Liver (tissue), 9 donors: ENCODE results near the gene JAGN1. TPM values are rescaled to one million over a fixed set of nuclear protein-coding genes. Genes with fewer than 3 reads are reported as not detected.

ENCODE experiments used
- DNase-seq: peaks from one replicate; pipeline ENCODE4 v3.0.0-alpha.2; 2017; ENCODE audit warnings: low spot score
- H3K27ac ChIP-seq, 2 donors: one replicate each; pipeline ENCODE4 v1.7.0; 2013; ENCODE audit warnings: inconsistent platforms in 2 of 2, low read length in 2 of 2, control low read depth in 1 of 2, low read depth in 1 of 2, mild to moderate bottlenecking in 1 of 2
- H3K27me3 ChIP-seq, 4 donors: one replicate each; pipeline versions ENCODE4 v1.6.1 to v1.7.0; 2013; ENCODE audit warnings: low read length in 3 of 4, inconsistent platforms in 1 of 4, mild to moderate bottlenecking in 1 of 4, moderate library complexity in 1 of 4; ENCODE audit not compliant: control insufficient read depth in 4 of 4, insufficient read depth in 4 of 4
- H3K36me3 ChIP-seq, 4 donors: one replicate each; pipeline versions ENCODE4 v1.6.1 to v1.7.0; 2013; ENCODE audit warnings: low read length in 3 of 4, mild to moderate bottlenecking in 3 of 4, low read depth in 1 of 4, moderate library complexity in 1 of 4; ENCODE audit not compliant: control insufficient read depth in 4 of 4, insufficient read depth in 3 of 4
- H3K4me1 ChIP-seq, 4 donors: one replicate each; pipeline versions ENCODE4 v1.6.1 to v1.7.0; 2013; ENCODE audit warnings: low read length in 3 of 4, mild to moderate bottlenecking in 3 of 4, moderate library complexity in 1 of 4; ENCODE audit not compliant: control insufficient read depth in 4 of 4, insufficient read depth in 4 of 4
- H3K4me3 ChIP-seq, 3 donors: one replicate each; pipeline versions ENCODE4 v1.6.1 to v1.7.0; 2013; ENCODE audit warnings: low read length in 3 of 3, control low read depth in 1 of 3, low read depth in 1 of 3, mild to moderate bottlenecking in 1 of 3
- H3K9ac ChIP-seq, 2 donors: one replicate each; pipeline ENCODE4 v1.7.0; 2013; ENCODE audit warnings: low read length in 2 of 2, mild to moderate bottlenecking in 2 of 2, moderate library complexity in 2 of 2, control low read depth in 1 of 2, low read depth in 1 of 2
- H3K9me3 ChIP-seq, 4 donors: one replicate each; pipeline versions ENCODE4 v1.6.1 to v1.7.0; 2013; ENCODE audit warnings: low read length in 3 of 4; ENCODE audit not compliant: control insufficient read depth in 4 of 4
- ATF3 ChIP-seq: IDR thresholded peaks from 2 replicates; pipeline ENCODE4 v1.6.1; 2016; ENCODE audit warnings: antibody characterized with exemption
- CTCF ChIP-seq: fragments of 150-350 bp; IDR thresholded peaks from 2 replicates; pipeline ENCODE4 v1.5.1; 2017; ENCODE audit warnings: improper control_type of control experiment, low read depth, low read length; ENCODE audit not compliant: missing input control
- EGR1 ChIP-seq, 2 donors: IDR thresholded peaks; 2 replicates each; pipeline ENCODE4 v1.6.1; 2016 to 2018; ENCODE audit warnings: antibody characterized with exemption in 2 of 2, low read depth in 2 of 2
- FOXA2 ChIP-seq: IDR thresholded peaks from 2 replicates; pipeline ENCODE4 v1.6.1; 2016; ENCODE audit warnings: antibody characterized with exemption
- GABPA ChIP-seq, 2 donors: IDR thresholded peaks in 1 of 2; conservative IDR thresholded peaks in 1 of 2; 2 replicates each; pipeline ENCODE4 v1.6.1; 2016; ENCODE audit warnings: antibody characterized with exemption in 2 of 2, mild to moderate bottlenecking in 1 of 2, moderate library complexity in 1 of 2
- HNF4A ChIP-seq, 2 donors: conservative IDR thresholded peaks; 2 replicates each; pipeline ENCODE4 v1.6.1; 2016; ENCODE audit warnings: antibody characterized with exemption in 2 of 2, mild to moderate bottlenecking in 2 of 2
- HNF4G ChIP-seq: IDR thresholded peaks from 2 replicates; pipeline ENCODE4 v1.6.1; 2016; ENCODE audit warnings: antibody characterized with exemption
- JUND ChIP-seq, 2 donors: IDR thresholded peaks; 2 replicates each; pipeline ENCODE4 v1.6.1; 2016; ENCODE audit warnings: antibody characterized with exemption in 2 of 2
- NR2F2 ChIP-seq: IDR thresholded peaks from 2 replicates; pipeline ENCODE4 v1.6.1; 2016; ENCODE audit warnings: antibody characterized with exemption
- RAD21 ChIP-seq, 2 donors: IDR thresholded peaks; 2 replicates each; pipeline ENCODE4 v1.6.1; 2016; ENCODE audit warnings: antibody characterized with exemption in 2 of 2, mild to moderate bottlenecking in 2 of 2
- REST ChIP-seq: IDR thresholded peaks from 2 replicates; pipeline ENCODE4 v1.6.1; 2016; ENCODE audit warnings: antibody characterized with exemption, mild to moderate bottlenecking
- TAF1 ChIP-seq: conservative IDR thresholded peaks from 2 replicates; pipeline ENCODE4 v1.6.1; 2016; ENCODE audit warnings: antibody characterized with exemption, mild to moderate bottlenecking
- WGBS: extraction: QIAGEN DNeasy Blood & Tissue Kit; methylation state at CpG from one replicate; pipeline ENCODE4 v1.1.7; 2013; 5-methylcytosine and 5-hydroxymethylcytosine counted together
- polyA plus RNA-seq, 2 donors: library from polyadenylated mRNA; stranded (reverse) in 1 of 2; unstranded in 1 of 2; fragments of 200-250 nt in 1 of 2; fragments of >200 nt in 1 of 2; fragmentation: Nextera tagmentation in 1 of 2; extraction: Ambion mirVana in 1 of 2; gene quantifications; one replicate each; pipeline versions ENCODE4 v1.2.1 to v1.2.3, GENCODE V29; 2013 to 2015
- total RNA-seq, 2 donors: library from RNA; depleted of rRNA; stranded (reverse); fragments of >200 nt; gene quantifications; one replicate each; pipeline ENCODE4 v1.2.3, GENCODE V29; 2014
- TF ChIP-seq, protein P1 (sequence below): IDR thresholded peaks from 2 replicates; pipeline ENCODE4 v1.6.1; 2016; ENCODE audit warnings: antibody characterized with exemption
- TF ChIP-seq, protein P2 (sequence below): IDR thresholded peaks from 2 replicates; pipeline ENCODE4 v1.6.1; 2016; ENCODE audit warnings: antibody characterized with exemption
- donor health status: healthy.
- donor health status: healthy.
- donor health status: healthy.
- donor health status: healthy.
- donor health status: healthy.

The JAGN1 gene
- total and polyA plus RNA-seq, 4 donors: 18.0 to 46.8 (median 30.6) TPM

DNA sequence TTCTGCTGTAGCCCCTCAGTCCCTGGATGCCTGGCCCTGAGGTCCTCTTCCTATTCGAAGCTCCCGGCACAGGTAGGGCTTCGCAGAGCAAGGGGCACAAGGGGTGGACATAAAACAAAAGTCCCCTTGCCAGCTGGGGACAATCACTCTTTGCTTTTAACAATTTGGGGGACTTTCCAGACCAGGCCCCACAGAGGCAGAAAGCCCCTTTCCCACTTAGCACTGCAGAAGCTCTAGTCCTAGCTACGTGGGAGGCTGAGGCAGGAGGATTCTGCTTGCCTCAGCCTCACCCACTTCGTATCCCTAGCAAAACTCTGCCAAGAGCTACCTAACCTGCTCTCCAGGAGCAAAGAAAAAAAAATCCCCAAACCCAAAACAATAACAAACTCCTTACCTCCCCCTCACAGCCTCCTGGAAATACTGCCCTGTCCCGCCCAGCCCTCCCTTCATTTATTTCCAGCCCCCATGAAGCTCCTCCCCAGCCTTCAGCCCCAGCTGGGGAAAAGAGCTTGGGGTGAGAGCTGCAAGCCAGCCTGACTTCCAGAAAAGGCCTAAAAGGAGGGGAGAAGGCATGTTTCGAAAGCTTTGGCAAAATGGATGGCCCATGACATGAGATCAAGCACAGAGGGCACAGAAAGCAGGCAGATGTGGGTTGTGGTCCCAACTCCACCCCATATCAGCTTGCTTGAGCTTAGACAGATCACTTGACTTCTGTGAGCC lies 10.4 kb upstream of the JAGN1 start, which contains the start of gene CIDEC:
Gene CIDEC, minus strand, starts transcription at position 424 of the 720 bp plus-strand sequence. CDS start 1,767 bp downstream, outside the sequence.
- TF ChIP-seq RAD21 (IDR thresholded peaks at IDR 0.05) (no peak), JUND (IDR thresholded peaks at IDR 0.05) (no peak), FOXA2 (no peak), GABPA (IDR thresholded peaks at IDR 0.05 in 1 of 2, conservative IDR thresholded peaks at IDR 0.05 in 1 of 2) (no peak), ATF3 (no peak), REST (no peak), NR2F2 (no peak), TAF1 (no peak), EGR1 (IDR thresholded peaks at IDR 0.05; ENCODE audit: low read depth in 2 of 2) (no peak), HNF4G (no peak), CTCF (no peak), HNF4A (conservative IDR thresholded peaks at IDR 0.05) (no peak)
- TF ChIP-seq, protein P1, sequence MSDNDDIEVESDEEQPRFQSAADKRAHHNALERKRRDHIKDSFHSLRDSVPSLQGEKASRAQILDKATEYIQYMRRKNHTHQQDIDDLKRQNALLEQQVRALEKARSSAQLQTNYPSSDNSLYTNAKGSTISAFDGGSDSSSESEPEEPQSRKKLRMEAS: no peak
- TF ChIP-seq, protein P2, sequence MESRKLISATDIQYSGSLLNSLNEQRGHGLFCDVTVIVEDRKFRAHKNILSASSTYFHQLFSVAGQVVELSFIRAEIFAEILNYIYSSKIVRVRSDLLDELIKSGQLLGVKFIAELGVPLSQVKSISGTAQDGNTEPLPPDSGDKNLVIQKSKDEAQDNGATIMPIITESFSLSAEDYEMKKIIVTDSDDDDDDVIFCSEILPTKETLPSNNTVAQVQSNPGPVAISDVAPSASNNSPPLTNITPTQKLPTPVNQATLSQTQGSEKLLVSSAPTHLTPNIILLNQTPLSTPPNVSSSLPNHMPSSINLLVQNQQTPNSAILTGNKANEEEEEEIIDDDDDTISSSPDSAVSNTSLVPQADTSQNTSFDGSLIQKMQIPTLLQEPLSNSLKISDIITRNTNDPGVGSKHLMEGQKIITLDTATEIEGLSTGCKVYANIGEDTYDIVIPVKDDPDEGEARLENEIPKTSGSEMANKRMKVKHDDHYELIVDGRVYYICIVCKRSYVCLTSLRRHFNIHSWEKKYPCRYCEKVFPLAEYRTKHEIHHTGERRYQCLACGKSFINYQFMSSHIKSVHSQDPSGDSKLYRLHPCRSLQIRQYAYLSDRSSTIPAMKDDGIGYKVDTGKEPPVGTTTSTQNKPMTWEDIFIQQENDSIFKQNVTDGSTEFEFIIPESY: no peak
- Histone ChIP-seq H3K36me3 (no peaks in the 10 kb centered on the region), H3K4me1 (peaks cover 0 to 6% (median 2%) of the 10 kb centered on the region in 4 donors), H3K27me3 (no peaks in the 10 kb centered on the region), H3K9ac (no peak within 1 kb of the TSS), H3K9me3 (no peaks in the 10 kb centered on the region), H3K4me3 (no peak within 1 kb of the TSS), H3K27ac (no peak within 1 kb of the TSS)
- DNase-seq: no peak
- 94% methylated on average over 7 of the region's 7 CpGs for WGBS

GRCh38 chr3:9881441-9881840 lies 9.0 kb upstream of the JAGN1 start:
- no peak for DNase-seq
- Histone ChIP-seq H3K27ac (no peak overlapping the region), H3K27me3 (no peaks in the 10 kb centered on the region), H3K9ac (no peak overlapping the region), H3K4me3 (no peak overlapping the region), H3K9me3 (no peaks in the 10 kb centered on the region), H3K4me1 (peaks cover 0 to 6% (median 2%) of the 10 kb centered on the region in 4 donors), H3K36me3 (no peaks in the 10 kb centered on the region)
- 95% methylated on average over 1 of the region's 1 CpG for WGBS
- no peak for TF ChIP-seq FOXA2
- no peak for TF ChIP-seq HNF4A (conservative IDR thresholded peaks at IDR 0.05)
